ENCODE data around the gene AGBL3. TPM values are rescaled to one million over a fixed set of nuclear protein-coding genes. Genes with fewer than 3 reads are reported as not detected.
A peak's percentile ranks its signal among the peaks of the same experiment; 100 is the strongest.

Gene AGBL3
- polyA plus RNA-seq, 1 donor, result 4.4 TPM

GRCh38 chr7:134945691-134946090 is 40.6 kb upstream of the AGBL3 start:
- Histone ChIP-seq H3K36me3 (ENCODE audit: control insufficient read depth, insufficient read depth, low read length) (peaks cover 19% of the 10 kb centered on the region), H3K4me1 (ENCODE audit: control insufficient read depth, insufficient read depth, low read length) (peaks cover 10% of the 10 kb centered on the region), H3K4me3 (ENCODE audit: low read length) (no peak overlapping the region), H3K9me3 (ENCODE audit: control insufficient read depth, low read depth, low read length) (peaks cover 3% of the 10 kb centered on the region), H3K27me3 (ENCODE audit: control insufficient read depth, insufficient read depth, low read length) (no peaks in the 10 kb centered on the region), H3K27ac (ENCODE audit: low read length) (peak overlapping the region; percentile 80)
- no CpG with 5 or more reads among the region's 3 CpGs for WGBS (ENCODE audit: insufficient coverage, low lambda C conversion rate)
- peak; percentile 19 to 77 for DNase-seq

GRCh38 chr7:134946260-134946659 is 40.0 kb upstream of the AGBL3 start:
- WGBS (ENCODE audit: insufficient coverage, low lambda C conversion rate), result 100% methylated on average over 2 of the region's 2 CpGs
- Histone ChIP-seq H3K27me3 (ENCODE audit: control insufficient read depth, insufficient read depth, low read length) (no peaks in the 10 kb centered on the region), H3K4me3 (ENCODE audit: low read length) (no peak overlapping the region), H3K36me3 (ENCODE audit: control insufficient read depth, insufficient read depth, low read length) (peaks cover 24% of the 10 kb centered on the region), H3K4me1 (ENCODE audit: control insufficient read depth, insufficient read depth, low read length) (peaks cover 10% of the 10 kb centered on the region), H3K27ac (ENCODE audit: low read length) (peak overlapping the region; percentile 32), H3K9me3 (ENCODE audit: control insufficient read depth, low read depth, low read length) (peaks cover 3% of the 10 kb centered on the region)
- no peak for DNase-seq

GRCh38 chr7:134947329-134947728 is 39.0 kb upstream of the AGBL3 start:
- Histone ChIP-seq H3K4me1 (ENCODE audit: control insufficient read depth, insufficient read depth, low read length) (peaks cover 5% of the 10 kb centered on the region), H3K27ac (ENCODE audit: low read length) (no peak overlapping the region), H3K36me3 (ENCODE audit: control insufficient read depth, insufficient read depth, low read length) (peaks cover 28% of the 10 kb centered on the region), H3K4me3 (ENCODE audit: low read length) (no peak overlapping the region), H3K9me3 (ENCODE audit: control insufficient read depth, low read depth, low read length) (peaks cover 3% of the 10 kb centered on the region), H3K27me3 (ENCODE audit: control insufficient read depth, insufficient read depth, low read length) (no peaks in the 10 kb centered on the region)
- DNase-seq, result no peak
- WGBS (ENCODE audit: insufficient coverage, low lambda C conversion rate), result 92% methylated on average over 5 of the region's 17 CpGs

- Histone ChIP-seq H3K36me3 (ENCODE audit: control insufficient read depth, insufficient read depth, low read length) (peaks cover 28% of the 10 kb centered on the region), H3K4me3 (ENCODE audit: low read length) (no peak overlapping the region), H3K9me3 (ENCODE audit: control insufficient read depth, low read depth, low read length) (peaks cover 3% of the 10 kb centered on the region), H3K27me3 (ENCODE audit: control insufficient read depth, insufficient read depth, low read length) (no peaks in the 10 kb centered on the region), H3K4me1 (ENCODE audit: control insufficient read depth, insufficient read depth, low read length) (peaks cover 2% of the 10 kb centered on the region), H3K27ac (ENCODE audit: low read length) (no peak overlapping the region)
- no CpG with 5 or more reads among the region's 1 CpG for WGBS (ENCODE audit: insufficient coverage, low lambda C conversion rate)
- no peak for DNase-seq
These were observed 38.5 kb upstream of the AGBL3 start for GRCh38 chr7:134947831-134948230.

GRCh38 chr7:134948246-134948645 is 38.1 kb upstream of the AGBL3 start:
- H3K9me3 ChIP-seq (ENCODE audit: control insufficient read depth, low read depth, low read length), result peaks cover 3% of the 10 kb centered on the region
- no peaks in the 10 kb centered on the region for H3K27me3 ChIP-seq (ENCODE audit: control insufficient read depth, insufficient read depth, low read length)
- peaks cover 28% of the 10 kb centered on the region for H3K36me3 ChIP-seq (ENCODE audit: control insufficient read depth, insufficient read depth, low read length)
- no peak for DNase-seq
- H3K27ac ChIP-seq (ENCODE audit: low read length), result no peak overlapping the region
- whole genome bisulfite sequencing (ENCODE audit: insufficient coverage, low lambda C conversion rate), result no CpG with 5 or more reads among the region's 4 CpGs
- no peak overlapping the region for H3K4me3 ChIP-seq (ENCODE audit: low read length)
- no peaks in the 10 kb centered on the region for H3K4me1 ChIP-seq (ENCODE audit: control insufficient read depth, insufficient read depth, low read length)

- no peaks in the 10 kb centered on the region for H3K4me1 ChIP-seq (ENCODE audit: control insufficient read depth, insufficient read depth, low read length)
- peaks cover 28% of the 10 kb centered on the region for H3K36me3 ChIP-seq (ENCODE audit: control insufficient read depth, insufficient read depth, low read length)
- no peaks in the 10 kb centered on the region for H3K27me3 ChIP-seq (ENCODE audit: control insufficient read depth, insufficient read depth, low read length)
- no peak overlapping the region for H3K4me3 ChIP-seq (ENCODE audit: low read length)
- WGBS (ENCODE audit: insufficient coverage, low lambda C conversion rate), result 60% methylated on average over 1 of the region's 1 CpG
- peak in 1 of 2 donors; percentile 11 for DNase-seq
- H3K27ac ChIP-seq (ENCODE audit: low read length), result peak overlapping the region; percentile 14
- peaks cover 3% of the 10 kb centered on the region for H3K9me3 ChIP-seq (ENCODE audit: control insufficient read depth, low read depth, low read length)
These were observed 37.6 kb upstream of the AGBL3 start for GRCh38 chr7:134948736-134949135.

- H3K4me1 ChIP-seq (ENCODE audit: control insufficient read depth, insufficient read depth, low read length), result no peaks in the 10 kb centered on the region
- peak overlapping the region; percentile 14 for H3K27ac ChIP-seq (ENCODE audit: low read length)
- no peak for DNase-seq
- no peaks in the 10 kb centered on the region for H3K27me3 ChIP-seq (ENCODE audit: control insufficient read depth, insufficient read depth, low read length)
- H3K36me3 ChIP-seq (ENCODE audit: control insufficient read depth, insufficient read depth, low read length), result peaks cover 28% of the 10 kb centered on the region
- WGBS (ENCODE audit: insufficient coverage, low lambda C conversion rate), result 100% methylated on average over 1 of the region's 3 CpGs
- H3K4me3 ChIP-seq (ENCODE audit: low read length), result no peak overlapping the region
- H3K9me3 ChIP-seq (ENCODE audit: control insufficient read depth, low read depth, low read length), result peaks cover 3% of the 10 kb centered on the region
These were observed 37.1 kb upstream of the AGBL3 start for GRCh38 chr7:134949171-134949570.

- Histone ChIP-seq H3K4me3 (ENCODE audit: low read length) (no peak overlapping the region), H3K4me1 (ENCODE audit: control insufficient read depth, insufficient read depth, low read length) (no peaks in the 10 kb centered on the region), H3K36me3 (ENCODE audit: control insufficient read depth, insufficient read depth, low read length) (peaks cover 27% of the 10 kb centered on the region), H3K9me3 (ENCODE audit: control insufficient read depth, low read depth, low read length) (no peaks in the 10 kb centered on the region), H3K27ac (ENCODE audit: low read length) (no peak overlapping the region), H3K27me3 (ENCODE audit: control insufficient read depth, insufficient read depth, low read length) (no peaks in the 10 kb centered on the region)
- WGBS (ENCODE audit: insufficient coverage, low lambda C conversion rate), result 33% methylated on average over 7 of the region's 9 CpGs
- DNase-seq, result no peak
These were observed 31.9 kb upstream of the AGBL3 start for GRCh38 chr7:134954197-134955082.

GRCh38 chr7:134957005-134957404 is 29.3 kb upstream of the AGBL3 start:
- WGBS (ENCODE audit: insufficient coverage, low lambda C conversion rate), result no CpG with 5 or more reads among the region's 3 CpGs
- H3K36me3 ChIP-seq (ENCODE audit: control insufficient read depth, insufficient read depth, low read length), result peaks cover 13% of the 10 kb centered on the region
- DNase-seq, result no peak

GRCh38 chr7:134959810-134960209 is 26.5 kb upstream of the AGBL3 start:
- Histone ChIP-seq H3K36me3 (ENCODE audit: control insufficient read depth, insufficient read depth, low read length) (peaks cover 19% of the 10 kb centered on the region), H3K4me3 (ENCODE audit: low read length) (no peak overlapping the region), H3K4me1 (ENCODE audit: control insufficient read depth, insufficient read depth, low read length) (no peaks in the 10 kb centered on the region), H3K27ac (ENCODE audit: low read length) (no peak overlapping the region), H3K27me3 (ENCODE audit: control insufficient read depth, insufficient read depth, low read length) (no peaks in the 10 kb centered on the region), H3K9me3 (ENCODE audit: control insufficient read depth, low read depth, low read length) (no peaks in the 10 kb centered on the region)
- WGBS (ENCODE audit: insufficient coverage, low lambda C conversion rate), result no CpG with 5 or more reads among the region's 5 CpGs
- no peak for DNase-seq

More at GRCh38 chr7:134957005-134957404, 29.3 kb upstream of the AGBL3 start:
- H3K27ac ChIP-seq (ENCODE audit: low read length), result no peak overlapping the region
- H3K27me3 ChIP-seq (ENCODE audit: control insufficient read depth, insufficient read depth, low read length), result no peaks in the 10 kb centered on the region
- H3K4me3 ChIP-seq (ENCODE audit: low read length), result no peak overlapping the region
- H3K9me3 ChIP-seq (ENCODE audit: control insufficient read depth, low read depth, low read length), result no peaks in the 10 kb centered on the region
- no peaks in the 10 kb centered on the region for H3K4me1 ChIP-seq (ENCODE audit: control insufficient read depth, insufficient read depth, low read length)
